Measurements from ENCODE around the gene MAGI2.

MAGI2 gene

GRCh38 chr7:78212476-78213060, 1240.9 kb downstream of the MAGI2 start:
- peak; percentile 47 for DNase-seq

GRCh38 chr7:78207269-78207668, 1246.2 kb downstream of the MAGI2 start:
- no peak for DNase-seq

- DNase-seq = no peak
Observed at GRCh38 chr7:78206769-78207168, 1246.7 kb downstream of the MAGI2 start.

- DNase-seq = peak; percentile 18
Observed at GRCh38 chr7:78203042-78203720, 1250.3 kb downstream of the MAGI2 start.

- peak; percentile 69 for DNase-seq
Observed at GRCh38 chr7:78198756-78199155, 1254.7 kb downstream of the MAGI2 start.

- DNase-seq = peak; percentile 66
Observed at GRCh38 chr7:78197447-78197846, 1256.0 kb downstream of the MAGI2 start.

- no peak for DNase-seq
Observed at GRCh38 chr7:78195281-78195680, 1258.2 kb downstream of the MAGI2 start.

GRCh38 chr7:78194611-78195010, 1258.9 kb downstream of the MAGI2 start:
- no peak for DNase-seq

- DNase-seq = no peak
Observed at GRCh38 chr7:78191475-78192079, 1261.9 kb downstream of the MAGI2 start.

GRCh38 chr7:78189762-78190161, 1263.7 kb downstream of the MAGI2 start:
- DNase-seq = no peak

- DNase-seq = no peak
Observed at GRCh38 chr7:78185149-78185745, 1268.2 kb downstream of the MAGI2 start.

- DNase-seq = no peak
Observed at GRCh38 chr7:78184299-78184698, 1269.2 kb downstream of the MAGI2 start.

GRCh38 chr7:78179827-78180477, 1273.5 kb downstream of the MAGI2 start:
- DNase-seq = no peak

- no peak for DNase-seq
Observed at GRCh38 chr7:78179211-78179610, 1274.3 kb downstream of the MAGI2 start.

GRCh38 chr7:78178319-78178718, 1275.1 kb downstream of the MAGI2 start:
- no peak for DNase-seq

GRCh38 chr7:78176171-78176570, 1277.3 kb downstream of the MAGI2 start:
- no peak for DNase-seq

- no peak for DNase-seq
Observed at GRCh38 chr7:78175330-78176100, 1278.0 kb downstream of the MAGI2 start.

- DNase-seq = no peak
Observed at GRCh38 chr7:78173666-78174065, 1279.8 kb downstream of the MAGI2 start.

GRCh38 chr7:78172933-78173591, 1280.4 kb downstream of the MAGI2 start:
- no peak for DNase-seq

GRCh38 chr7:78172267-78172757, 1281.2 kb downstream of the MAGI2 start:
- no peak for DNase-seq

- DNase-seq = no peak
Observed at GRCh38 chr7:78171398-78171797, 1282.1 kb downstream of the MAGI2 start.

GRCh38 chr7:78170815-78171214, 1282.7 kb downstream of the MAGI2 start:
- DNase-seq = no peak

All from fibroblast of skin of back (primary cell).